ENCODE data around the gene PNISR. TPM values are rescaled to one million over a fixed set of nuclear protein-coding genes. Genes with fewer than 3 reads are reported as not detected.

Gene PNISR
- polyA plus RNA-seq, 10 donors = 92.5 to 196 (median 128) TPM

DNA sequence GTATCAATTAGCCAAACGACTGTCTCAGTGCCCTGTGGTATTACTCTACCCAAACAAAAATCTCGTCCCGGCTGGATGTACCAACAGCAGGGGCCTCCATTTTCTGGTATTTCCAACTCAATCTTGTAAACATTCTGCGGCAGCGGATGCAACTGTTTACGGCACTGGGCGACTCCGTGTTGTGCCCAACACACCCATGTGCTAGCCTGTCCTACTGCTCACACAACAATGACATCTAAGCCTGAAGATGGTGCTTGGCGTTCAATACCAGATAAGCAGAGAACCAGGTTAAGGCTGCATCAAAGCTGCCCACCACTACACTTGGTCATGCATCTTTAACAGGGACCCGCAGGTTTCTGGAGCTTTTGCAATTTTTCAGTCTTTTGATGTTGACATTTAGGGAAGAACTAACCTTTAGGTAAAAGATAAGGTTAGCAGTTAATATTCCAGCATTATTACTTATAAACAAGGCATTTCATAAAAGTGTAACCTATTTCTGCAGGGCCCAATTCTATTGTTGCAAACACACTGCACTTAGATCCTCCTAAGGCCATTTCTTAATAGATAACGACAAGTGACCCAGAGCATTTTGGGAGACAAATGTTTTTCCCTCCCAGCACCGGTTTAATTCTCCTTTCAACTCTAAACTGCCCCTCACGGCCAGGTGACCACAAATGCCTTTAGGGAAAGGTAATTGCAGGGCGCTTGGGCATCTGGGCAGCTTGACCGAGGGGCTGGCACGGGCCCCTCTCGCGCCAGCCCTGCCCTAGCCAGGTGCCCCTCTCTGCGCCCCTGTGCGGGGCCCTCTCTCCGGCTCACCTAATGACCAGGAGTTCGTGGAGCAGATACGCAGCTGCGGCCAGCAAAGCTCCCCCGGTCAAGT is 76.6 kb downstream of the PNISR start:
- DNase-seq = no peak

Other genes with a start within 250 kb of the PNISR start
- gene FAXC, start 75.6 kb downstream of the PNISR start, polyA plus RNA-seq (ENCODE audit: insufficient read length in 10 of 10) = 1 to 10 TPM; 1.7 to 3.7 (median 2.6) TPM
- gene COQ3, start 31.1 kb downstream of the PNISR start, polyA plus RNA-seq (ENCODE audit: insufficient read length in 10 of 10) = 10 to 100 TPM in 1 of 10 donors, 1 to 10 TPM in 9; 7.1 to 11.2 (median 9.0) TPM
- gene USP45, start 90.1 kb upstream of the PNISR start, polyA plus RNA-seq (ENCODE audit: insufficient read length in 10 of 10) = 10 to 100 TPM in 1 of 10 donors, 1 to 10 TPM in 9; 4.5 to 11.8 (median 6.8) TPM
- gene CCNC, start 143.4 kb upstream of the PNISR start, polyA plus RNA-seq (ENCODE audit: insufficient read length in 10 of 10) = 10 to 100 TPM; 37.3 to 56.3 (median 50.1) TPM
- gene PRDM13, start 181.5 kb upstream of the PNISR start, polyA plus RNA-seq (ENCODE audit: insufficient read length in 10 of 10) = under 1 TPM in 2 of 10 donors, not detected in 8; 0.05 TPM